Left renal pelvis (tissue), 4 donors: Measurements from ENCODE around the gene LAMA2. TPM values are rescaled to one million over a fixed set of nuclear protein-coding genes. Genes with fewer than 3 reads are reported as not detected.

Experiments
- DNase-seq, 4 donors: peaks; one replicate each; pipeline ENCODE4 v3.0.0-alpha.2; 2013; ENCODE audit warnings: low read depth in 4 of 4, low spot score in 3 of 4
- polyA plus RNA-seq, 4 donors: library from polyadenylated mRNA; unstranded; fragments of 120-200 nt; gene quantifications; one replicate each; pipeline ENCODE4 v1.2.1, GENCODE V29; 2013; ENCODE audit not compliant: insufficient read length in 4 of 4

Gene LAMA2
- polyA plus RNA-seq, 4 donors, result 25.7 to 67.5 (median 34.6) TPM

GRCh38 chr6:129206821-129207220, 323.9 kb downstream of the LAMA2 start:
- DNase-seq, result no peak

DNA sequence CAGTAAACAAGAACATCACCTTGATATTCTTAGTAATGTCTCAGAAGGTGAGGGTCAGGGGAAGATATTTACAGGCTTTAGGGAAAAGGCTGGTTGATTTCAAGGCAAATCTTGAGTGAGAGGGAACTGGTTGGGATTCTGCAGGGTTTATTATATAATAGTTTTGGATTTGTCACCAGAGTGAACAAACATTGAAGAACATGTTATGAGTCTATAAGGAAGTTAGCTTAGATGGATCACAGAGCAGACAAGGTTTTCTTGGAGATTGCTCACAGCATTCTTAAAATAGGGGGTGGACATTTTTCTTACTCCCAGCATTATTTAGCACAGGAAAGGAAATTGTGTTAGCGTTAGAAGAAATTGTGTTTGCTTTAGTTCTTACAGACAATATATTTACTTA, 324.9 kb downstream of the LAMA2 start:
- DNase-seq, result no peak

GRCh38 chr6:129208415-129209034, 325.6 kb downstream of the LAMA2 start:
- no peak for DNase-seq

- DNase-seq, result no peak
Measured at GRCh38 chr6:129209355-129209754, 326.4 kb downstream of the LAMA2 start.

GRCh38 chr6:129210684-129211083, 327.7 kb downstream of the LAMA2 start:
- no peak for DNase-seq

- DNase-seq, result no peak
Measured at GRCh38 chr6:129211626-129212025, 328.7 kb downstream of the LAMA2 start.

DNA sequence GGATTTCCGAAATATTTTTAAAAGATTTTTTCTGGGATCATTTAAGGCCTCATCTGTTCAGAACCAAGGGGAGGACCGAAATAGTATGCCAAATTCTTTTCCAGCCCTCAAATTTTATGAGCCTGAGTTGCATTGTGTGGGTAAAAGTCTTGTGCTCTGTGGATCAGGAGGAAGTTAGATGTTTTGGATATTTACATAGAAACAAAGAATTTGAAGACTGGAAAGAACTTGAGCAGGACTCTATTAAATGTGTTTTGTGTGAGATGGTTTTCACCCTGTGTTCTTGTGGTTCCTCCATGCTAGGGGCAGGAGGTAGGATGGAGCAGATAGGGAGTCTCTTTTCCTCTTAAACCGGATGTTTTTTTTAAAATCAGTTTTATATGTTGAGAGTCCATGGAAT, 329.1 kb downstream of the LAMA2 start:
- no peak for DNase-seq

GRCh38 chr6:129215246-129215645, 332.3 kb downstream of the LAMA2 start:
- no peak for DNase-seq

DNA sequence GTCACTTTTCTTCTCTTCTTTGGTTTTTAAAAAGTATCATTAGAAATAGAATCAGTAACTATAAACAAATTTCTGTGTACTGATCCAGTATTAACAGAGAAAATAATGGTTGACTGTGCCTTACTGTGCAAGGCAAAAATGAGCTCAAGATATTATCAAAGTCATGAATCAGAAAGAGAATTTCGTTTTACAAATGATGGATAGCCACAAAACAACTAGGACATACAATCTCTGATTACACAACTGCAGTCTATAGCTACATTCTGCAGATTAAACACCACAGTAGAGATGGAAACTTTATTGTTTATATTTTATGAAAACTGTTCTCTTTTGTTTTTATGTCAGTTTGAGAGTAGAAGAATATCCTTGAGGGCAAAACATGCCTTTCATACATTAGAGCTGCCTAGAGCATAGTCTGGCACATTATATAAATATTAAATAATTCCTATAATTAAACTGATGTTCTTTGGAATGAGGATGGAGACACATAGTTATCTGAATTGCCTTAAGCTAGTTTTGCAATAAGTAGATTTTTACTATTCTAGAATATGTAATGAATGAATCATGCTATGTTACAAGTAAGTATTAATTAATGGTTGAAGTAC, 333.1 kb downstream of the LAMA2 start:
- DNase-seq, result no peak

DNA sequence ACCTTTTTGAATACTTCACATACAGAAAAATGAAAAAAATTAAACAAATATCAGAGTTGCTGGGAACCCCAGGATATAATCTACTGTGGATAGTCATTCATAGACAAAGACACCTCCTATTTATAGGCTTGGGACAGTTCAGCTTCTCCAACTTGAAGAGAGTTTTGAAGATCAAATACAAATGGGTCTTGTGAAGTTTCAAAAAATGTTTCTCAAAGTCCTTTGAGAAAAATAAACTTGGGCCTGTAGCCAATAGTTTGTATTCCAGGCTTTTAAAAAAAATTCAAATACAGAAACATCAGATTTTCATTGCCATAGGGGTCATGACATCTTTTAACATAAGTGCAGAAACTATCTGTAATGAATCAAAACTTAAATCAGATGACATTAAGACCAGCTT, 334.8 kb downstream of the LAMA2 start:
- no peak for DNase-seq

GRCh38 chr6:129233458-129234134, 350.7 kb downstream of the LAMA2 start:
- no peak for DNase-seq

DNA sequence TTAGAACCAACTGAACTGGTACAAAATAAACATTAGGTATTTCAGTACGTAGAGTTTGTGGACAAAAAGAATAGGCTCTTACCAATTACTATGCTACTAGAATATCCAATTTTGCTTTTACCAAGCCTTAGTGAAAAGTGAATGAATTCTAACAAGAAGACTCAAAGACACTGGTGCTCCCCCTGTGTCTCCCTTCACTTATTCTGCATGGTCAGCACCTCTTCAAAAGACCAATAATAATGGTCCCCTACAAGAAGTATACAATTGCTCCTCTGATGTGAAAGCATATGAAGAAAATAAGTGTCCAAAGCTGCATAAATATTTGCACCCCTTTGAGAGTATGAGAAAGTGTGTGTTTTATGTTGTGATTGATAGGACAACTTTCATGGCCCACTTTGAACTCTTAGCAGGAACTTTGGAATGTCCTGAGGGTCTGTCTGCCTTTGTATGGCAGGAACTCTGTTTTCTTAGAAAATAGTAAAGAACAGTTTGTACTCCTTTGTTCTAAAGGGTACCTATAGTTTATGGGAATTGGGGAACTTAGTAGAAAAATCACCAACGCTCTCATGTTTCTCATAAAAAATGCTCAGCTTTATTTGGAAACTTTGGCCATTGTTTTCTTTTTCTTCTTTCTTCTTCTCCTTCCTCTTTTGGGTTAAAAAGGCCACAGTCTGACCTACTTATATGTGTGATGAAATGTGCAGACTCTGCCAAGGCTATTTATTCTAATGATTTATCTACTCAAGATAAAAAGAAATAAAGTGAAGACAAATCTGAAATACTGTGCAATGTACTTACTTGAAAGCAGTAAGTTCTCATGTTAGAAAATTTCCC, 352.4 kb downstream of the LAMA2 start:
- DNase-seq, result no peak

GRCh38 chr6:129236001-129236517, 353.1 kb downstream of the LAMA2 start:
- DNase-seq, result no peak

- no peak for DNase-seq
Measured at GRCh38 chr6:129238991-129239390, 356.1 kb downstream of the LAMA2 start.

DNA sequence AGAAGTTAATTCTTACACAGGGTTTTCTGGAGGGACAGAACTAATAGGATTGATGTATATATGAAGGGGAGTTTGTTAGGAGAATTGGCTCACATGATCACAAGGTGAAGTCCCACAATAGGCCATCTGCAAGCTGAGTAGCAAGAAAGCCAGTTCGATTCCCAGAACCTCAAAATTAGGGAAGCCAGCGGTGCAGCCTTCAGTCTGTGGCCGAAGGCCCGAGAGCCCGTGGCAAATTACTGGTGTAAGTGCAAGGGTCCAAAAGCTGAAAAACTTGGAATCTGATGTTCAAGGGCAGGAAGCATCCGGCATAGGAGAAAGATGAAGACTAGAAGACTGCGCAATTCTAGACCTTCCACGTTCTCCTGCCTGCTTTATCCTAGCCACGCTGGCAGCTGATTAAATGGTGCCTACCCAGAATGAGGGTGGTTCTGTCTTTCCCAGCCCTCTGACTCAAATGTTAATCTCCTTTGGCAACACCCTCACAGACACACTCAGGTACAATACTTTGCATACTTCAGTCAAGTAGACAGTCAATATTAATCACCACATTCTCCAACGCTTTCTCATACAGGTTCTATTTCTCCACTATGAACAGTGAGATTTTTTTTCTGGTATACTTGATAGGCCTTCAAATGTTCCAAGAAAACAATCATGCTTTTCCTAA, 357.0 kb downstream of the LAMA2 start:
- no peak for DNase-seq

DNA sequence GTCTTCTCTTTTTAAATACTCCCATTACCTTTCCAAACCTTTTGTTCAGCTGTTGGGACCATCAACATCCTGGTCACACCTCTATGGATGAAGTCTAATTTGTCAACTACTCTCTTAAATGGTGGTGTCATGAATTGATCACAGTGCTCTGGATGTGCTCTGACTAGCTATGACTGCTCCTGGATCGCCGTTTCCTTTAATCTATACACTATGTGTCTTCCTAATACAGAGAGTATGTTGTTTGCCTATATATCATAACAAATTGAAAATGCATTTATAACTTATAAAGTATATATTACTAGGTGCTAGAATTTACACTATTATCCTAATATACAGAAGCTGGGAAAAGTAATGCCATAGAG, 357.5 kb downstream of the LAMA2 start:
- DNase-seq, result no peak

DNA sequence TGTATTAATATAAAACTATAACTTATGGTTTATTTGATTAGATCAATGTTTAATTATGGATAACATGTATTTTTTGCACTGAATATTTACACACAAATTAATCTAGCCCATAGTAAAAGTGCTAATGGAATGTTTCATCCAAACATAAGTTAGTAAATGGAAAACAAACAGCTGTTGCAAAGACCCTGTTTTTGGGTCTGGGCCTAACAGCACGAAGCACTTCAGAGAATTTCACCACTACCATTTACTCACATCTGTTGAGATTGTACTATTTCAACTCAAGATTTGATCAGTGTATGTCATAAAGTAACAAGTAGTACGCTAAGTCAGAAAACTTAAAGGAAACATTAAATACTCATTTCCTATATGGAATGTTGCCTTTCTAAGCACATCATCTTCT, 359.6 kb downstream of the LAMA2 start:
- DNase-seq, result no peak

GRCh38 chr6:129243377-129243776, 360.4 kb downstream of the LAMA2 start:
- no peak for DNase-seq

GRCh38 chr6:129248946-129249345, 366.0 kb downstream of the LAMA2 start:
- no peak for DNase-seq

GRCh38 chr6:129251669-129252376, 368.9 kb downstream of the LAMA2 start:
- peak in 1 of 4 donors; percentile 35 for DNase-seq
